NCI-H460 (cell line): Measurements from ENCODE around the gene OR4Q3. TPM values are rescaled to one million over a fixed set of nuclear protein-coding genes. Genes with fewer than 3 reads are reported as not detected.
"Not testable (repeated sequence)": the region's sequence is repeated elsewhere in the genome, so short reads cannot be mapped to it uniquely, and the experiment has no call there.

ENCODE experiments used
- DNase-seq: peaks from one replicate; pipeline ENCODE4 v3.0.0-alpha.2; 2016; ENCODE audit warnings: low read depth; ENCODE audit errors: extremely low read depth
- polyA plus RNA-seq: library from polyadenylated mRNA; depleted of rRNA; stranded (reverse); fragments of >200 nt; gene quantifications from 2 replicates; pipeline ENCODE4 v1.2.3, GENCODE V29; 2014; cell fraction: nucleus; rRNA removed
- small RNA-seq, 2 experiments: library from RNA; depleted of rRNA; stranded (forward); fragments of <200 nt; gene quantifications; one replicate each; pipeline ENCODE3, GENCODE V24; 2014
- total RNA-seq: library from RNA; depleted of rRNA; stranded (reverse); fragments of >200 nt; shearing (Covaris generic); gene quantifications from 2 replicates; pipeline ENCODE4 v1.2.3, GENCODE V29; 2014; rRNA removed

The OR4Q3 gene
- total RNA-seq = not detected in 2 replicates
- not detected in 2 replicates for polyA plus RNA-seq

DNA sequence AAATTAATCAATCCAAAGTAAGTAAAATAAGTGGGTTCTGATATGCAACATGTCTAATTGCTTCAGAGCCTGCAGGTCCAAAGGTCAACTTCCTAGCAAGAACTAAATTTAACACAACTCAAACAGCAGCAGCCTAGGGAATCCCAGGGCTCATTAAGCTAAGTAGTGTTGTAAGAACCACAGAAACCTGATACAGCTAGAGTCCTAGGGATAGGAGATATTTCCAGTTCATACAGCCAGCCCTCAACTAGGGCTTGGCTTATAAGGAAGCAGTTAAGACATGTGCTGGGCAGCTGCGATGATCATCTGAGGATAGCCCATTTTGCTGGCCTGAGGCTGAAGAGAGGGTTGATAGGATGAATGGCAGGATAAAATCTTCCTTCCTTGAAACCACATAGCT is at the start of gene OR4Q3:
OR4Q3 (plus strand) TSS at position 316 of the 400 bp plus-strand sequence.
- no peak for DNase-seq

DNA sequence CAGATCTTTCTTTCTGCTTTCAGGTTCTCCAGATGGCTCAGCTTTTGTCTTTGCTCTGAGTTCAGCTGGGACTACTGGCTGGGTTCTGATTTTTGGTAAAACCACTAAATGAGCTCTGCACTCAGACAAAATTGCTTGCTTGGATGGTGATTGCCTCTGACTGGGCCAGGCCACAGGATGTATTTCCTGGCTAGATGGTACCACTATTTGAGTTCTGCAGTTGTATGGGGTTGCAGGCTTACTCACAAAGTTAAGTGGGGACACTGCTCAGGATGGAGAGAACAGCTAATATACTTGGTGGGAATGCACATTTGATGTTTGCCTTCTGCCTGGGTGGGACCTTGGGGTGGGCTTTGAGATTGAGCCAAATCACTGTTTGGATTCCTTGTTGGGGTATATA is 14.0 kb upstream of the OR4Q3 start:
- DNase-seq = no peak

DNA sequence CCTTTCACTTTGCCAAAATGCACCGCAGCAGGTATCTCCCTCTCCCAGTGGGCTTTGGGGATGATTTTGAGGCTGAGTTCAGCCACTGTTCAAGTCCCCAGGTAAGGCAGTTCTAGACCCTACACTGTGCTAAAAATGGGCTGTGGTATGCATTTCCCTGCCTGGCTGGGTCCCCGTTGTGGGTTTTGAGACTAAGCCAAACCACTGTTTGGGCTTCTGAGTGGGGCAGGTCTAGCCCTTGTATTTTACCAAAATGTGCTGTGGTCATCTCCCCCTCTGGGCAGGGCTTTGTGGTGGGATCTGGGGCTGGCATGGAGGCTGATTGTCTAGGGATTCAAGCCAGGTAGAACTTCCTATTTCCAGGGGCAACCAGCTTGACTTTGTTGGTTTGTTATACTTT is 13.6 kb upstream of the OR4Q3 start:
- no peak for DNase-seq

DNA sequence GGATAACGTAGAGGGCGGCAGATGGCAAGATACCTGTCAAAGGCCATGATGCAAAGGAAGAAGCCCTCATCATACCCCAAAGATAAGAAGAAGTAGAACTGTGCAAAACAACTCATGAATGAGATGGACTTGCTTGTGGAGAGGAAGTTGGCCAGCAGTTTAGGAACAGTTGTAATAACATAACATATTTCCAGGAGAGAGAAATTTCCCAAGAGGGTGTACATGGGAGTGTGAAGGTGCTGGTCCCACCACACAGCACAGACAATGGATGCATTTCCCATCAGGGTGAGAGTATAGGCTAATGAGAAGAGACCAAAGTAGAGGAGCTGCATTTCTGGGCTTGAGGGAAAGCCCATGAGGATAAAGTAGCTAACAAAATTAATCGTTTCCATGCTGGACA is 9.5 kb upstream of the OR4Q3 start:
- not testable (repeated sequence) for DNase-seq

DNA sequence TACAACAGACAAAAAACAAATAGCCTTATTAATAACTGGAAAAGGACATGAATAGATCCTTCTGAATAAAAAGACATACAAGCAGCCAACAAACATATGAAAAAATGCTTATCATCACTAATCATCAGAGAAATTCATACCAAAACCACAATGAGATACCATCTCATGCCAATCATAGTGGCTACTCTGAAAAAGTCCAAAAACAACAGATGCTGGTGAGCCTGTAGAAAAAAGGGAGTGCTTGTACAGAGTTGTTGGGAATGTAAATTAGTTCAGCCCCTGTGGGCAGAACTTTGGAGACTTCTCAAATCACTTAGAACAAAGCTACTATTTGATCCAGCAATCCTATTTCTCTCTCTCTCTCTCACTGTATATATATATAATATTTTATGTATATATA is 8.9 kb downstream of the OR4Q3 start:
- DNase-seq = not testable (repeated sequence)

DNA sequence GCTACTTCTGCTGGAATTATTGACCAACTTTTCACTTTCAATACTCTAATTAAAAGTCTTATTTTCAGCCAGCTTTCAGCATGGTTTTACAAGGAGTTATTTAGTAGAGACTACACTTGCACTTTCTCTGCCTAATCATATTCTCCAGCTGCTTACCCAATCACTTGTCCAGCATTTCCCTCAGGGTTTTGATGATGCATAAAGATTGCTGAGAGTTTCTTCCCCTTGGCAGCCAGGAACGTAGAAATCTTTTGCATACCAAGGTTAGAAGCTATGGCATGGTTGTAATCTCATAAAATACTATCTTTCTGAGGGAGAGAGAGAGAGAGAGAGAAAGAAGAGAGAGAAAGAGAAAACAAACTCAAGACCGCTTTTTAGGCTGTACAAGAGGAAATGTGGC is 10.8 kb downstream of the OR4Q3 start:
- no peak for DNase-seq

DNA sequence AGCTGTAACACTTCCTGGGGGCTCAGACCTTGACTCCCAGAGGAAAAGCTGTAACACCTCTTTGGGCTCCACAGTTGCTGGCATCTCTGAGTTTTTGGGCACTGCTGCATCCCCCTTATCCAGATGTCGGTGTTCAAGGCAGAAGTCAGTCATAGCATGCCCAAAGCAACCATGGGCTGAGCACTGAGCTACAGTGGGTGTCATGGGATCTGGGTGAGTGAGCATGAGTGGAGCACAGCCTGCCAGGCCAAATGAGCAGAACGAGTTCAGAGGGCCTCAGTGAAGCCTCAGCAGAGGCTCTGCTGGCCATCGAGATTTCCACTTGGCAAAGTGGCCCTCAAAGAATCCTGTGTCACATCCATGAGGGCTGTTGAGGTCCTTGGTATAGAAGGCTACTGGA is 28.1 kb downstream of the OR4Q3 start:
- DNase-seq = not testable (repeated sequence)

DNA sequence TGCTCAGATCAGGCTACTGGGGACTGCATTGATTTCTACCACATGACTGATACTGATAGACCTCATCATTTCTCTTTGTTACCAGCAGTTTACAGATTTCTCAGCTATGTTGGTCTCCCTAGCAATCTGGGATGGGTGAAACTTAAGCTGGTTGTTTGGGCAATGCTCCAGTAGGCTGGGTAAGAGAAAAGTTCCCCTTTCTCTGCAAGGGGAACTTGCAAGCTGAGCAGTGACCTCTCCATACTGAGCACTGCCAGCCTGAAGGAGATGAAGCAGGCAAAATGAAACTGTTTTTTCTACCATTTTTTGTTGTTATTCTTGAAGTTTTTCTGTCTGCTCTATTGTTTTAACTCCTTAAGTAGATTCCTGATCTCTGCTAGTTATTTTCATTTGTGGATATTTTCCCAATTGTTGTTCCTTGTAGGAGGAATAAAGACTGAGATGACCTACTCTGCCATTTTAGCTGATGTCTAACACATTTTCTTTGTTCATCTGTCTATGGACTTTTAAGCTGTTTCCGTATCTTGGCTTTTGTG is 28.6 kb downstream of the OR4Q3 start:
- no peak for DNase-seq

DNA sequence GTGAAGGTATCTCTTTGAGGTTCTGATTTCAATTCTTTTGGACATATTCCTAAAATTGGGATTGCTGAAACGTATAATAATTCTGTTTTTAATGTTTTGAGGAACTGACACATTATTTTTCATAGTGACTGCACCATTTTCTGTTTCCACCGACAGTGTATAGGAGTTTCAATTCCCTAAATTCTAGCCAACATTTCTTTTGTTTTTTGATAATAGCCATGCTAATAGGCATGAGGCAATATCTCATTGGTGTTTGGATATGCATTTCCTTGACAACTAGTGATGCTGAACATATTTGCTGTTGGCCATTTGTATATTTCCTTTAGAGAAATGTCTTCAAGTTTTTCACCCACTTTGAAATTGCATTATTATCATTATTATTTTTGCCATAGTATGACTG is 29.1 kb downstream of the OR4Q3 start:
- DNase-seq = not testable (repeated sequence)

DNA sequence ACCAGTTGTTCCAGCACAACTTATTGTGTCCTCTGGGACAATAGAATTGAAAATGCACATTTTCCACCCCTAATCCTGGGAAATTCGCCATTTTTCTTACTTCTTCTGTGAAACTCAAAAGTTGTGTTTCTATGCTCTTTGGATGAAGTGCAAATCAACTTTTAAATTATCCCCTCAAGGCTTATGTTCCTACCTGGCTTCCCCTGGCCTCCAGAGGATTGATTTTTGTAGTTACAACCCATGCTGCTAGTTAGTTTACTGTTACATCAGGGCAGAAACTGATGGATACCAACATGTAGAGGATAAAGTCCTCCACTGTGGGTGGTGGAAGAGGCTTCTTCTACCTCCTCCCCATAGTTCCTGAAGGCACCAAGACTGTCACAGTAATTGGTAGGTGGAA is 29.8 kb downstream of the OR4Q3 start, which contains the start of gene OR4M1:
OR4M1 (plus strand) TSS at position 301 of the 400 bp plus-strand sequence. CDS start 6,819 bp downstream, outside the sequence.
- DNase-seq = not testable (repeated sequence)

DNA sequence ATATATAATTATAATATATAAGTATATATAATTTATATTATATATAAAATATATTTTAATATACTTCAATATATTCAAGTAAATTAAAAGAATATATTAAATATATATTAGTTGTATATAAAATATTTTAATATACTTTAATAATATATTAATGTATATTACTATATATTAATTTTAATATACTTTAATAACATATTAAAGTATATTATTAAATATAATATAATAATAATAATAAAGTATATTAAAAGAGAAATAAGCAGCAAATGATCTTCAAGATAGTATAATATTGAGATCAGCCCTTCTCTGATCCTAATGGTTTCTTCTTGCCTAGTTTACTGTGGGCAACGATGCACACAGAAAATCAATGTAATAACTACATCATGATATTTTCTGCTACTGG is 32.2 kb downstream of the OR4Q3 start:
- no peak for DNase-seq

DNA sequence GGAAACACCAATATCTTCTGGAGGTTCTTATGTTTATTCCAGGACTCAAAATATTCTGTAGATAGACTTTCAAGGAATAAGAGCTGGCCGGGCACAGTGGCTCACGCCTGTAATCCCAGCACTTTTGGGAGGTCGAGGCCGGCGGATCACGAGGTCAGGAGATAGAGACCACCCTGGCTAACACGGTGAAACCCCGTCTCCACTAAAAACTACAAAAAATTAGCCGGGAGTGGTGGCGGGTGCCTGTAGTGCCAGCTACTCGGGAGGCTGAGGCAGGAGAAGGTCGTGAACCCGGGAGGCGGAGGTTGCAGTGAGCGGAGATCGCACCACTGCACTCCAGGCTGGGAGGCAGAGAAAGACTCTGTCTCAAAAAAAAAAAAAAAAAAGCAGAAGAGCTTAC is 42.5 kb downstream of the OR4Q3 start:
- not testable (repeated sequence) for DNase-seq

DNA sequence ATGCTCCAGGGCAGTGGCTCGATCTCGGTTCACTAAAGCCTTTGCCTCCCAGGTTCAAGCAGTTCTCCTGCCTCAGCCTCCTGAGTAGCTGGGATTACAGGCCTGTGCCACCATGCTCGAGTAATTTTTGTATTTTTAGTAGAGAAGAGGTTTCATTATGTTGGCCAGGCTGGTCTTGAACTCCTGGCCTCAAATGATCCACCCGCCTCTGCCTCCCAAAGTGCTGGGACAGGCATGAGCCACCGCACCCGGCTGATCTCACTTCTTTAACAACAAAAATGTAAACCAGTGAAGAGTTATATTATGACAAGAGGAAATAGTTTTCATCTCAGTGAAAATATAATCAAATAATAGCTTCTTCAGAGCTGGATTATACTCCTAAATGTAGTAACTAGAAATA is 43.9 kb downstream of the OR4Q3 start:
- not testable (repeated sequence) for DNase-seq

DNA sequence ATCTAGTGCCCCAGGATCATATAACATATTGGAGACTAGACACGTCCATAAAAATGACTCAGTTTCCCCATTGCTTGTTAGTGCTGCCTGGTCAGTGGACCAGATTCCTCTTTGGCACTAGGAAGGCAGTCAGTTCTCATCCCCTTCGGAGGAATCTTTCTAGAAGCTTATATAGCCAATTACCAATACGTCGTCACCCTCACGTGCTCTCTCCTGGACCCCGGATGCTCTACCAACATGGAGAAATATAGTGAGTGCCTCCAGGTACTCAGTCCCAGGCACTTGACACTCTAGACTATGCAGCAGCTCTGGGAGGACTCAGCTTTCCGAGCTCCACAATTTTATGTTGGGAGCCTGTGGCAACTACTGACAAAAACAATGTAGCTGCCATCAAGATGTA is 44.8 kb downstream of the OR4Q3 start:
- DNase-seq = not testable (repeated sequence)

DNA sequence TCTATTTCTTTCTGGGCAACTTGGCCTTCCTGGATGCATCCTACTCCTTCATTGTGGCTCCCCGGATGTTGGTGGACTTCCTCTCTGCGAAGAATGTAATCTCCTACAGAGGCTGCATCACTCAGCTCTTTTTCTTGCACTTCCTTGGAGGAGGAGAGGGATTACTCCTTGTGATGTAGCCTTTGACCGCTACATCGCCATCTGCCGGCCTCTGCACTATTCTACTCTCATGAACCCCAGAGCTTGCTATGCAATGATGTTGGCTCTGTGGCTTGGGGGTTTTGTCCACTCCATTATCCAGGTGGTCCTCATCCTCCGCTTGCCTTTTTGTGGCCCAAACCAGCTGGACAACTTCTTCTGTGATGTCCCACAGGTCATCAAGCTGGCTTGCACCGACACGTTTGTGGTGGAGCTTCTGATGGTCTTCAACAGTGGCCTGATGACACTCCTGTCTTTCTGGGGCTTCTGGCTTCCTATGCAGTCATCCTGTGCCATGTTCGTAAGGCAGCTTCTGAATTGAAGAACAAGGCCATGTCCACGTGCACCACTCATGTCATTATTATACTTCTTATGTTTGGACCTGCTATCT is 53.2 kb downstream of the OR4Q3 start:
- DNase-seq = peak; percentile 6

Small RNA genes lying within 50 kb of the gene (small RNA-seq; reads per million reads assigned to genes)
- gene AL512310.1 = 0 reads per million in 2 experiments

Other genes starting within 250 kb of the OR4Q3 start
- gene OR11H2, start 29.7 kb upstream of the OR4Q3 start, total RNA-seq = not detected in 2 replicates
- not detected in 2 replicates for gene OR4M1, start 29.9 kb downstream of the OR4Q3 start, total RNA-seq
- not detected in 2 replicates for gene OR4N2, start 60.2 kb downstream of the OR4Q3 start, total RNA-seq
- not detected in 2 replicates for gene OR4K2, start 131.6 kb downstream of the OR4Q3 start, total RNA-seq
- gene OR4K5, start 177.0 kb downstream of the OR4Q3 start, total RNA-seq = not detected in 2 replicates
- not detected in 2 replicates for gene OR4K1, start 187.3 kb downstream of the OR4Q3 start, total RNA-seq
- gene OR4K15, start 232.0 kb downstream of the OR4Q3 start, total RNA-seq = not detected in 2 replicates